Activated T-cell treated with anti-CD3 and anti-CD28 coated beads, Interleukin-2, amount 50 U/mL, for 72 hours (primary cell): Measurements from ENCODE around the gene ARHGAP45. TPM values are rescaled to one million over a fixed set of nuclear protein-coding genes. Genes with fewer than 3 reads are reported as not detected.

Experiments
- ATAC-seq, 2 donors: fragments of 150-1000 bp; cut with Tn5 transposase; replicated peaks in 1 of 2; 2 replicates each; pipeline ENCODE4 v1.10.0; 2021; ENCODE audit warnings: moderate library complexity in 2 of 2, mild to moderate bottlenecking in 1 of 2
- DNase-seq, 2 donors: peaks; one replicate each; pipeline ENCODE4 v3.0.0; 2021 to 2022; ENCODE audit warnings: mixed read lengths in 1 of 2
- H3K27ac Mint-ChIP-seq: one replicate; pipeline ENCODE4 v1.8.0; 2022; ENCODE audit warnings: mild to moderate bottlenecking, moderate library complexity, mixed read lengths
- H3K27me3 Mint-ChIP-seq: one replicate; pipeline ENCODE4 v1.8.0; 2022; ENCODE audit warnings: low read depth, mixed read lengths
- H3K36me3 Mint-ChIP-seq, 2 donors: one replicate each; pipeline ENCODE4 v1.8.0; 2022; ENCODE audit warnings: mixed read lengths in 2 of 2, mild to moderate bottlenecking in 1 of 2; ENCODE audit not compliant: insufficient read depth in 2 of 2
- H3K4me1 Mint-ChIP-seq: one replicate; pipeline ENCODE4 v1.8.0; 2022; ENCODE audit warnings: low read depth, mixed read lengths
- H3K4me3 Mint-ChIP-seq, 2 donors: one replicate each; pipeline ENCODE4 v1.8.0; 2022; ENCODE audit warnings: mild to moderate bottlenecking in 2 of 2, mixed read lengths in 2 of 2, moderate library complexity in 2 of 2
- H3K9me3 Mint-ChIP-seq, 2 donors: one replicate each; pipeline ENCODE4 v1.8.0; 2022; ENCODE audit warnings: mixed read lengths in 2 of 2
- total RNA-seq, 2 donors: library from RNA; stranded (reverse); gene quantifications; one replicate each; pipeline ENCODE4 v1.2.3, GENCODE V29; 2022

The ARHGAP45 gene
- total RNA-seq, 2 donors from 2014 or later, result 235 to 236 TPM

GRCh38 chr19:1094655-1094977 lies 27.6 kb downstream of the ARHGAP45 start:
- Mint-ChIP-seq H3K4me1 (peaks cover 70% of the 10 kb centered on the region), H3K9me3 (peaks cover 0 to under 1% of the 10 kb centered on the region in 2 donors), H3K36me3 (peaks cover 2% of the 10 kb centered on the region in 2 donors), H3K27ac (peak overlapping the region; percentile 88), H3K27me3 (no peaks in the 10 kb centered on the region), H3K4me3 (peak overlapping the region; percentile 94 to 96)
- ATAC-seq (no peak), DNase-seq (no peak)

- H3K27ac Mint-ChIP-seq, result peak within 1 kb of the TSS; percentile 88
- H3K27me3 Mint-ChIP-seq, result no peaks in the 10 kb centered on the region
- H3K9me3 Mint-ChIP-seq, result peaks cover 3% of the 10 kb centered on the region in 2 donors
- peak within 1 kb of the TSS; percentile 94 to 96 for H3K4me3 Mint-ChIP-seq
- peaks cover 5 to 6% of the 10 kb centered on the region in 2 donors for H3K36me3 Mint-ChIP-seq
- H3K4me1 Mint-ChIP-seq, result peaks cover 75% of the 10 kb centered on the region
- ATAC-seq (peak; percentile 82 to 88), DNase-seq (peak; percentile 97 to 99)
Measured at GRCh38 chr19:1094978-1095701, 28.2 kb downstream of the ARHGAP45 start, which contains the start of gene POLR2E. TSS of gene POLR2E (minus strand) at chr19:1095375. CDS start at chr19:1095315, 60 bp downstream.

- no peak for ATAC-seq
- DNase-seq, result no peak
- Mint-ChIP-seq H3K4me3 (no peak overlapping the region), H3K36me3 (peaks cover 5 to 8% of the 10 kb centered on the region in 2 donors), H3K9me3 (peaks cover 3% of the 10 kb centered on the region in 2 donors), H3K27me3 (no peaks in the 10 kb centered on the region), H3K27ac (no peak overlapping the region), H3K4me1 (peaks cover 89% of the 10 kb centered on the region)
Measured at GRCh38 chr19:1097810-1098176, 30.8 kb downstream of the ARHGAP45 start.

DNA sequence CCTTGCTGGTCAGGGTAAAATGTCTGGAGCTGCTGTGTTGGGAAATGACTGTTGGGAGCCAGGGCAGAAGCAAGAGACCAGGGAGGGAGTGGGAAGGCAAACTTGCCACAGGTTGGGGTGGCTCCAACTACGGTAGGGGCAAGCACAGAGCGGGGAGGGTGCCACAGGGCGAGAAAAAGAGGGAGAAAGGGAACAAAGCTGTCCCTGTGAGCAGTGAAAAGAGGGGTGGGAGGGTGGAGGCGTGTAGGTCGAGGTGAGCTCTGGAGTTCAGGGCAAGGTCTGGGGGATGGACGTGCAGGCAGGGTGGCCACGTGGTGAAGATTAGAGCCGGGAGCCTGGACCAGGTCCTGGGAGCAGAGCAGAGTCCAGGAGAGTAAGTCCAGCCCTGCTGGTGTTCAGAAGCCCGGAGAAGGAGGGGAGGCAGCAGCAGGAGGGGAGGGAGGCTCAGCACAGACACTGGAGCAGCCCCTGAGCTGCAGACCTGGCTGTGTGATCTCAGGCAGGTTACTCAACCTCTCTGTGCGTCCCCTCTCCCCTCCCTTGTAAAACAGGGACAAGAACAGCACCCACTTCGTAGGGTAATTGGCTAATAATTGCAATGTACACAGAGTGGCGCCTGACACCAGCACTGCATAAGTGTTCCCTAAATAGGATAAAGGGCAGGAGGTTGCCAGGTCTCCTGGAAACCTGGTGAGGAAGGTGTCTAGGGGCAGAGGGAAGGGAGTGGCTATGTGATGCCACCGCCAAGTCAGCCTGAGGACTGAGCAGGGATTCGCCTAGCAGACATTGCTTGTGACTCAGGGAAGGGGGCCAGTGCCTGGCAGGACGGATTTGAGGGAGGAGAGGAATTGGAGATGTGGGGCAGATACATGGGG lies 31.4 kb downstream of the ARHGAP45 start:
- H3K27me3 Mint-ChIP-seq, result no peaks in the 10 kb centered on the region
- no peak for ATAC-seq
- peak overlapping the region in 1 of 2 donors; percentile 29 for H3K4me3 Mint-ChIP-seq
- H3K27ac Mint-ChIP-seq, result peak overlapping the region; percentile 84
- H3K9me3 Mint-ChIP-seq, result peaks cover 3% of the 10 kb centered on the region in 2 donors
- DNase-seq, result no peak
- peaks cover 5 to 8% of the 10 kb centered on the region in 2 donors for H3K36me3 Mint-ChIP-seq
- peaks cover 89% of the 10 kb centered on the region for H3K4me1 Mint-ChIP-seq

DNA sequence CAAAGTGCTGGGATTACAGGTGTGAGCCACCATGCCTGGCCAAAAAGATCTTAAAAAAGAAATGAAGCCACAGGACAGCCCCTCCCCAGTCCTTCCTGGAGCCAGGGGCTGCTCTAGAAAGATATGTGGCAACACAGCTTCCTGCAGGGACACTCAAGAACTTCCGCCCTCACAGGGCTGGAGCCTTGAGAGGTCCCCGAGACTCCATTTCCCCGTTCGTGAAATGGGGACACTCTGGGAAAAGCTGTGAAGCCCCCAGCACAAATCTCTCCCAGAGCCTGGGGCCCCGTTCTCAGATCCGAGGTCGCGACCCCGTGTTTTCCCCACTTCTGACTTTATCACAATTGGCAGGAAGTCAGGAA lies 34.4 kb downstream of the ARHGAP45 start:
- Mint-ChIP-seq H3K36me3 (peaks cover 5 to 10% of the 10 kb centered on the region in 2 donors), H3K4me3 (peak overlapping the region; percentile 54 to 84), H3K27ac (peak overlapping the region; percentile 79), H3K27me3 (no peaks in the 10 kb centered on the region), H3K9me3 (peaks cover 3% of the 10 kb centered on the region in 2 donors), H3K4me1 (peaks cover 65% of the 10 kb centered on the region)
- ATAC-seq, result no peak
- DNase-seq, result no peak

DNA sequence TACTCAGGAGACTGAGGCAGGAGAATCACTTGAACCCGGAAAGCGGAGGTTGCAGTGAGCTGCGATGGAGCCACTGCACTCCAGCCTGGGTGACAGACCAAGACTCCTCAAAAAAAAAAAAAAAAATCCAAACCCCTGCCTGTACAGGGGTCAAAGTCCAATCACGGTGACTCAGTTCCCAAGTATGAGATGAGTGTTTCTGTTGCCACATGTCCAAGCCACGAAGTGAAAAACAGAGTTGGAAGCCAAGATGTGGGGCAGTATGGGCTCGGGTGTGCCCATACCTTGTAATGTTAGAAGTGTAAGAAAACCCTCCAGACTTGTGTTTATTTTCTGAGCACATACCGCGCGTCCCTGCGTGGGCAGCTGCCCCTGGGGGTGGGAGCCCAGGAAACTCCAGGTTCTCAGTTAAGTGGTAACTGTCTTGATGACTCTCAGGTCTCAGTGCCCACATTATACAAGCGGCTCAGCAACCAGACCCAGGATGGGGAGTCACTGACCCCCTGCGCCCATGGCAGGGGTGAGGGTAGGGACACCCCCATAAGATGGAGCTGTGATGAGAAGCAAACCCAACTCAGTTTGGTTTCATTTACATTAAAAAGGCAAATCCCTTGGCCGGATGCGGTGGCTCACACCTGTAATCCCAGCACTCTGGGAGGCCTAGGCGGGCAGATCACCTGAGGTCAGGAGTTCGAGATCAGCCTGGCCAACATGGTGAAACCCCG lies 35.6 kb downstream of the ARHGAP45 start:
- peaks cover 3% of the 10 kb centered on the region in 2 donors for H3K9me3 Mint-ChIP-seq
- H3K36me3 Mint-ChIP-seq, result peaks cover 5 to 10% of the 10 kb centered on the region in 2 donors
- H3K4me1 Mint-ChIP-seq, result peaks cover 58% of the 10 kb centered on the region
- peak overlapping the region; percentile 94 for H3K27ac Mint-ChIP-seq
- no peaks in the 10 kb centered on the region for H3K27me3 Mint-ChIP-seq
- ATAC-seq (peak; percentile 53 to 60), DNase-seq (peak; percentile 86 to 89)
- H3K4me3 Mint-ChIP-seq, result peak overlapping the region; percentile 84 to 85

DNA sequence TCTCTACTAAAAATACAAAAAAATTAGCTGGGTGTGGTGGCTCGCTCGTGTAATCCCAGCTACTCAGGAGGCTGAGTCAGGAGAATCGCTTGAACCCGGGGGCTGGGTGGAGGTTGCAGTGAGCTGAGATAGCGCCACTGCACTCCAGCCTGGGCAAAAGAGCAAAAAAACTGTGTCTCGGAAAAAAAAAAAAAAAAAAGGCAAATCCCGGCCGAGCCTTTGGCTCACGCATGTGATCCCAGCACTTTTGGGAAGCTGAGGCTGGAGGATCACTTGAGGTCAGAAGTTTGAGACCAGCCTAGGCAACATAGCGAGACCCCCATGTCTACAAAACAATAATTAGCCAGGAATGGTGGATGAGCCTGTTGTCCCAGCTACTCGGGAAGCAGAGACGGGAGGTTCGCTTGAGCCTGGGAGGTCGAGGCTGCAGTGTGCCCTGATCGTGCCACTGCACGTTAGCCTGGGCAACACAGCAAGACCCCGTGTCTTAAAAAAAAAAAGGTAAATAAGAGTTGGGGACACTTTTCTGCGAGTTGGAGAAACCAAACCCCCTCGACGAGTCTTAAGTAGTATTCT lies 36.3 kb downstream of the ARHGAP45 start:
- ATAC-seq (no peak), DNase-seq (no peak)
- H3K4me1 Mint-ChIP-seq, result peaks cover 52% of the 10 kb centered on the region
- H3K4me3 Mint-ChIP-seq, result peak overlapping the region; percentile 84 to 85
- no peaks in the 10 kb centered on the region for H3K27me3 Mint-ChIP-seq
- peak overlapping the region; percentile 94 for H3K27ac Mint-ChIP-seq
- H3K36me3 Mint-ChIP-seq, result peaks cover 5 to 10% of the 10 kb centered on the region in 2 donors
- peaks cover 3% of the 10 kb centered on the region in 2 donors for H3K9me3 Mint-ChIP-seq

DNA sequence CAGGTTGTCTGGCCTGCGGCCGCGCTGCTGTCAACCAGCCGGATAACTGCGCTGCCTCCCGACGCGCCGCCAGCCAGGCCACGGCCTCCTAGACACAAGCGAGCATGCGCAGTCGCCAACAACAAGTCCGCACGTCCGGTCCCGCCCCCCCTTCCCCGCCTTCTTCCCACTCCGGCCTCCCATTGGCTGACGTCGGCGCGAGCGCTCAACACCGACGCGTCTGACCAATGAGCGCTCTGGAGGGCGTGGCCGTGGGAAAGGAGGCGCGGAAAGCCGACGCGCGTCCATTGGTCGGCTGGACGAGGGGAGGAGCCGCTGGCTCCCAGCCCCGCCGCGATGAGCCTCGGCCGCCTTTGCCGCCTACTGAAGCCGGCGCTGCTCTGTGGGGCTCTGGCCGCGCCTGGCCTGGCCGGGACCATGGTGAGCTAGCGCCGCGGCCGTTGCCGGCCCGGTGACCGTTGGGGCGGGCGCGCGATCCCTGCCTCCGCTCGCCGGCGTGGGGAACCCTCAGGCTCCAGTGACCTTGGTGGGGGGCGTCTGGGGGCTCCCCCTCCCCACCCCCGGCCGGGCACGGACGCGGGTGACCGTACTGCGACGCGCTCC lies 36.8 kb downstream of the ARHGAP45 start, which contains the start of gene GPX4:
GPX4 (plus strand) TSS at position 287 of the 603 bp plus-strand sequence; CDS start at position 337, 50 bp downstream.
- peak; percentile 97 to 98 for DNase-seq
- Mint-ChIP-seq H3K36me3 (peaks cover 5 to 10% of the 10 kb centered on the region in 2 donors), H3K9me3 (peaks cover 3% of the 10 kb centered on the region in 2 donors), H3K4me1 (peaks cover 46% of the 10 kb centered on the region), H3K27me3 (no peaks in the 10 kb centered on the region), H3K27ac (peak within 1 kb of the TSS; percentile 94), H3K4me3 (peak within 1 kb of the TSS; percentile 84 to 85)
- peak; percentile 68 to 70 for ATAC-seq

- DNase-seq, result peak; percentile 82 to 86
- peaks cover 3% of the 10 kb centered on the region in 2 donors for H3K9me3 Mint-ChIP-seq
- H3K4me3 Mint-ChIP-seq, result peak overlapping the region; percentile 76 to 77
- peak; percentile 32 to 37 for ATAC-seq
- H3K27ac Mint-ChIP-seq, result no peak overlapping the region
- H3K36me3 Mint-ChIP-seq, result peaks cover 4 to 9% of the 10 kb centered on the region in 2 donors
- H3K27me3 Mint-ChIP-seq, result no peaks in the 10 kb centered on the region
- peaks cover 40% of the 10 kb centered on the region for H3K4me1 Mint-ChIP-seq
Measured at GRCh38 chr19:1104311-1105007, 37.5 kb downstream of the ARHGAP45 start.

GRCh38 chr19:1105008-1105872 lies 38.3 kb downstream of the ARHGAP45 start:
- Mint-ChIP-seq H3K27ac (no peak overlapping the region), H3K4me1 (peaks cover 32% of the 10 kb centered on the region), H3K9me3 (no peaks in the 10 kb centered on the region), H3K27me3 (no peaks in the 10 kb centered on the region), H3K36me3 (peaks cover 0 to 4% of the 10 kb centered on the region in 2 donors), H3K4me3 (peak overlapping the region; percentile 76 to 77)
- DNase-seq (no peak), ATAC-seq (no peak)
